ENCODE measurements around the gene PXMP4. TPM values are rescaled to one million over a fixed set of nuclear protein-coding genes. Genes with fewer than 3 reads are reported as not detected.

Gene PXMP4
- total RNA-seq, 1 donor from 2014 or later = 2.1 TPM

DNA sequence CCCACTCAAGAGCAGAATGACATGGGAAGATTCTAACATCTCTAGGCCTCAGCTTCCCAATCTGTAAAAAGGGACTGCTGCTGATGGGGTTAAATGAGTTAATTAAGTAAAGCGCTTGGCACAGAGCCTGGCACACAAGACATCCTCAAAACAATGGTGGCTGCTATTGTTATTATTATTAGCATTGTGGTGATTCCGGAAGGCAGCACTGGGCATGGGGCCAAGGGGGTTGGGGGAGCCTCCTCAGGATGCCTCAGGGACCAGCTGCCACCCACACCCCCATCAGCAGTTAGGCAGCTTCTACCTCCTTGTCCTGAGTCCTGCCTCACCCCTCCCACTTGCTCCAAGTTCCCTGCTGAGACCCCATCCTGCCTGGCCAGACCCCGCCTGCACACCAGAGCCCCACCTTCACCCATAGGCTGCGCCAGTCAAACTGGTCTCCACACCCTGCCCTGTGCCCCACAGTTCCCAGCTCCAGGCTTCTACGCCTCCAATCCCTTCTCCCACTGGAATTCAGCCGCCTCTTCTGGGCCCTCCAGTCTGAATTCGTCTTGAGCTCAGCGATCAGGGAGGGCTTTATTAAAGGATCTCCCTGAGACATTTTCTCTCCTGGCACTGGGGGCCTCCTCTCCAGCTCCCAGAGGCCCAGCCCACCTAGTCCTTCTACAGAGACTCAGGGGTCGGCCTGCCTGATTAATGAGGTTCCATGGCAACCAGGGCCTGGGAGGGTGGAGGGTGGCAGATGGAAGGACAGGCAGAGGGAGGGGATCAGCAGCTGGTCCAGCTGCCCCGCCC lies 35.4 kb downstream of the PXMP4 start:
- TF ChIP-seq, protein P1, sequence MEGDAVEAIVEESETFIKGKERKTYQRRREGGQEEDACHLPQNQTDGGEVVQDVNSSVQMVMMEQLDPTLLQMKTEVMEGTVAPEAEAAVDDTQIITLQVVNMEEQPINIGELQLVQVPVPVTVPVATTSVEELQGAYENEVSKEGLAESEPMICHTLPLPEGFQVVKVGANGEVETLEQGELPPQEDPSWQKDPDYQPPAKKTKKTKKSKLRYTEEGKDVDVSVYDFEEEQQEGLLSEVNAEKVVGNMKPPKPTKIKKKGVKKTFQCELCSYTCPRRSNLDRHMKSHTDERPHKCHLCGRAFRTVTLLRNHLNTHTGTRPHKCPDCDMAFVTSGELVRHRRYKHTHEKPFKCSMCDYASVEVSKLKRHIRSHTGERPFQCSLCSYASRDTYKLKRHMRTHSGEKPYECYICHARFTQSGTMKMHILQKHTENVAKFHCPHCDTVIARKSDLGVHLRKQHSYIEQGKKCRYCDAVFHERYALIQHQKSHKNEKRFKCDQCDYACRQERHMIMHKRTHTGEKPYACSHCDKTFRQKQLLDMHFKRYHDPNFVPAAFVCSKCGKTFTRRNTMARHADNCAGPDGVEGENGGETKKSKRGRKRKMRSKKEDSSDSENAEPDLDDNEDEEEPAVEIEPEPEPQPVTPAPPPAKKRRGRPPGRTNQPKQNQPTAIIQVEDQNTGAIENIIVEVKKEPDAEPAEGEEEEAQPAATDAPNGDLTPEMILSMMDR (conservative IDR thresholded peaks at IDR 0.05; ENCODE audit: low read depth, low read length) = no peak
- no peak for DNase-seq (ENCODE audit: low read depth)
- peak overlapping the region; percentile 49 for H3K4me3 ChIP-seq (ENCODE audit: low read depth, low read length)

DNA sequence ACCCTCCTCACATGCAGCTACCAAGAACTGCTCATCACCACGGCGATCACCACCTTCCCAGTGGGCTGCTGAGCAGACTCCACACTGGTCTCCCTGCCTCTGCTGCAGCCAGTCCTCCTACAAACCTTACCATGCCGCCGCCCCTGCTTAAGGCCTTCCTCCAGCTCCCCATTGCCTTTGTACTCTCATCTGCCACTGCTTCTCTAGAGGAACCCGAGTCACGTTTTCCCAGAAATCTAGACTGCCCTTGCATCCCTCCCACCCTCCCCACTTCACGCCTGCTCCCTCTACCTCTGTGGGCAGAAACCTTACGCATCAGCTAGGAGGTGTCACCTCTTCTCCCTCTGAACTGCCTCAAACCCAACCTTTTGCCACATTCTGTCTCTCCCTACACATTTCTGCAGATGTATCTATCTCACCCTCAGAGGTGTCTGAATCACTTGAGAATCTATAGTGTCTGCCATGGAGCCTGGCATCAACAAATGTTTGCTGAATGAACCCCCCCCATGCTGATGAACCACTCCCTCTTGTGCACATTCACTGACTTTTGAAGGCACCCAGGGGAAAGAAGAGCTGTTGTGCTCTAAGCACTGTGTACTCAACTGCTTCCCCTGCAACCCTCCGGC lies 38.3 kb downstream of the PXMP4 start:
- TF ChIP-seq, protein P1 (conservative IDR thresholded peaks at IDR 0.05; ENCODE audit: low read depth, low read length) = no peak
- H3K4me3 ChIP-seq (ENCODE audit: low read depth, low read length) = no peak overlapping the region

DNA sequence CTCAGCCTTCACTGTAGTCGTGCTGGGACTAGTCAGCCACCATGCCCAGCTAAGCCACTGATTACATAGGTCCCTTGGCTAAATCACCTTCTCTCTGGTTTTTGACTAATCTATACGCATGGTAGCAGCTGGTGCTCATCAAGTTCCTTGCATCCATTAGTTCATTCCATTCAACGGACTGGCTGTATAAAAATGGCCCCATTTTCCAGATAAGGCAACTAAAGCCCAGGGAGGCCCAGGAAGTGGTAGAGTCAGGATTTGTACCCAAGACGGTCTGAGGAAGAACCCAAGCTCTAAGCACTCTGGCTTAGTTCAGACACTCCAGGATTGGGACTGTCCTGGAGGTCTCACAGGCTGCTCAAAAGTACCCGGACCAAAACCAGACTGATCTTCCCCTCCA lies 38.8 kb downstream of the PXMP4 start:
- TF ChIP-seq, protein P1 (conservative IDR thresholded peaks at IDR 0.05; ENCODE audit: low read depth, low read length) = no peak
- no peak overlapping the region for H3K4me3 ChIP-seq (ENCODE audit: low read depth, low read length)
- DNase-seq (ENCODE audit: low read depth) = no peak

More for the DNA sequence above, 38.3 kb downstream of the PXMP4 start:
- DNase-seq (ENCODE audit: low read depth) = no peak

DNA sequence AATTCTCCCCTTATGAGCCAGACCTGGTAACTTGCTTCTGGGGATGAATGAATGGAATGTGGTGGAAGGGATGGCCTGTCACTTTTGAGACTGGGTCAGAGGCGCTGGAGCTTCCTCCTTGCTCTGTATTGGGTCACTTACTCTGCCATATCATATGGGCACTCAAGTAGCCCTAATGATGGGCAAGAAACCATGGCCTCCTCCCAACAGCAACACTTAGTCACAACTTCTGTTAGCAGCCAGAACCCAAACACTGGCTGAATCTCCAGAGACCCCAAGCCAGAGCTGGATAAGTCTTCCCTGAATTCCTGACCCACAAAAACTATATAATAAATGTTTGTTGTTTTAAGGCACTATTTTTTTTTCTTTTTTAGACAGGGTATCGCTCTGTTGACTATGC lies 39.4 kb downstream of the PXMP4 start:
- TF ChIP-seq, protein P1 (conservative IDR thresholded peaks at IDR 0.05; ENCODE audit: low read depth, low read length) = no peak
- no peak for DNase-seq (ENCODE audit: low read depth)
- no peak overlapping the region for H3K4me3 ChIP-seq (ENCODE audit: low read depth, low read length)

DNA sequence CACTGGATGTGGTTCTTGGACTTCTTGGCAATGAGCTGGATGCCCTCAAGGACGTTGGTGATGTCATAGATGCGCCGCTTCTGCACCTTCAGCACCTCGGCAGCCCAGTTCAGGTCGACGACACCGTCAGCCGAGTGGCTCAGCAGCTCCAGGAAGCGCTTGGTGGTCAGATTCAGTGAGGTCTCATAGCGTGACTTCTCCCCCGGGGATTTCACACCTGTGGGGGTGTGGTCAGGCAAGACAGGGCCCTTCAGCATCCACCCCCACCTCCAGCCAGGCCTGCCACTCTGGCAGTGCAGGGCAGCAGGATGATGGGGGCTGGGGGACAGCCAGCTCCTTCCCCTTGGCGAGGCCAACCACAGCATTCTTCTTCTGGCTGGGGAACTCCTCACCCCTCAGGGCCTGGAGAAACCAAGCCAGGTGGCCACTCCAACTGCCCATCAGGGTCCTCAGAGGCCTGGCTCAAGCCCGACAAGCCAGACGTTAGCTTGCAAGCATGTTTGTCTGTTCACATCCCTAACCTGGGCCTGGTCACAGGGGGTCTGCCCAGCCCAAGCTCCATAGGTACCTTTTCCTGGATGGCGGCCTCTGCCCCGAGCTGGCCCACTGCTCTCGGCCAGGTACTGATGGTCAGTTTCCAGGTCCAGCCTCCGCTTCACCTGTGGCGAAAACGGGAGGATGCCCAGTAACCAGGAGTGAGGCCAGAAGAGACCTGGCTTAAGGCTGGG lies 40.2 kb downstream of the PXMP4 start:
- DNase-seq (ENCODE audit: low read depth) = no peak
- TF ChIP-seq, protein P1 (conservative IDR thresholded peaks at IDR 0.05; ENCODE audit: low read depth, low read length) = no peak
- H3K4me3 ChIP-seq (ENCODE audit: low read depth, low read length) = no peak overlapping the region

DNA sequence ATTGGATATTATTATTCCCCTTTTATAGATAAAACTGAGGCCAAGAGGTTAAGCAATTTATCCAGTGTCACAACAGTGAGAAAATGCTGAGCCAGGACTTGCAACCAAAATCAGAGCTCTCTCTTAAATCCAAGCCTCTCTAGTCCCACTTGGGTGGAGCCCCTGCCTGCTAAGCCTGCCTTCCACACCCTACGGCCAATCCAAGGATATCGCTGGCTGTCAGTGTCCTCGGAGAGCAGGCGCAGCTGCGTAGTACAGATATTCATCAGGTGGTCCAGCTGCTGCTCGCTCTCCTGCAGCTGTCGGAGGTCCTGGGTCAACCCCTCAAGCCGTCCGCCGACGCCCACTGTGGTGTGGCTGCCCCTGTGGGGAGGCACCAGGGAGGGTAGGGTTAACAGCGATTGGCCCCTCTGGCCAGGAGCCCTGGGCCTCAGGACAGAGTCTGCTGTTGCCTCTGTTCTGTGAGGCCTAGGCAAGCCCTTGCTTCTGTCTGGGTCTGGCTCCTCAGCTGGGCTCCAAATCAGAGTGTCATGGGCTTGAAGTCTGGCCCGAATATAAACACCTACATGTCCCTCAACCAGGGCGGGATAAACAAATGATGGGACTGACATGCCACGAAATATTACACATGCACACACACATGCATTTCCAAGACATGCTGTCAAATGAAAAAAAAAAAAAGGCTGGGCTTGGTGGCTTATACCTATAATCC lies 42.0 kb downstream of the PXMP4 start:
- TF ChIP-seq, protein P1 (conservative IDR thresholded peaks at IDR 0.05; ENCODE audit: low read depth, low read length) = no peak
- DNase-seq (ENCODE audit: low read depth) = no peak
- no peak overlapping the region for H3K4me3 ChIP-seq (ENCODE audit: low read depth, low read length)
